ENCODE measurements around the gene PRLHR. TPM values are rescaled to one million over a fixed set of nuclear protein-coding genes. Genes with fewer than 3 reads are reported as not detected.

PRLHR gene
- total RNA-seq, 3 donors from 2014 or later: not detected

DNA sequence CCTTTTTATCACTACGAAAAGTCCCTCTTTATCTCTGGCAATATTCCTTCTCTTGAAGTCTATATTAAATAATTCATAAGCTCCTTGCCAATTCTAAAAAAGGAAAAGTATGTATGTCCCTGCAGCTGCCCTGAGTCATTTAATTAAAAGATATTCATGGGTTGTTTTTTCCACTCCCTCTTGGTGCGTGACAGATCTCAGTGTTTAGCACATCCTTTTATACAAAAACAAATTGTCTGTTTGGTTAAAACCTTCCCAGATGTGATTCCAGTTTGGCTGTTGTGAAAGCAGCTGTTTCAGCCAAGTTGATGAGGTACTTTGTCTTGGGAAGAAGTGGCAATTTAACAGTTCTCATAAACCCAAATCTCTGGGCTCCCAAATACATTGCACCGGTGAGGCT lies 33.8 kb upstream of the PRLHR start:
- Histone ChIP-seq H3K27me3 (peaks cover 0 to 3% of the 10 kb centered on the region in 2 donors), H3K4me3 (no peak overlapping the region), H3K36me3 (no peaks in the 10 kb centered on the region), H3K27ac (peak overlapping the region; percentile 35 to 52), H3K4me1 (no peaks in the 10 kb centered on the region), H3K9me3 (no peaks in the 10 kb centered on the region)
- intact Hi-C loops (cut with DNase I; ENCODE audit: low total_unique reads): no loop called here
- DNase-seq (ENCODE audit: low spot score in 2 of 2): no peak
- TF ChIP-seq POLR2AphosphoS5 (IDR thresholded peaks at IDR 0.05): no peak
- no peak for TF ChIP-seq POLR2A (IDR thresholded peaks at IDR 0.05)
- no peak for TF ChIP-seq CTCF (IDR thresholded peaks at IDR 0.05)

- peaks cover 0 to 3% of the 10 kb centered on the region in 2 donors for H3K27me3 ChIP-seq
- H3K27ac ChIP-seq: no peak overlapping the region
- no peaks in the 10 kb centered on the region for H3K9me3 ChIP-seq
- no peaks in the 10 kb centered on the region for H3K36me3 ChIP-seq
- TF ChIP-seq CTCF (IDR thresholded peaks at IDR 0.05) (no peak), POLR2AphosphoS5 (IDR thresholded peaks at IDR 0.05) (no peak), POLR2A (IDR thresholded peaks at IDR 0.05) (no peak)
- no peak for DNase-seq (ENCODE audit: low spot score in 2 of 2)
- no peak overlapping the region for H3K4me3 ChIP-seq
- intact Hi-C loops (cut with DNase I; ENCODE audit: low total_unique reads): no loop called here
- no peaks in the 10 kb centered on the region for H3K4me1 ChIP-seq
Observed at GRCh38 chr10:118628397-118628796, 32.9 kb upstream of the PRLHR start.

GRCh38 chr10:118626953-118627352 lies 31.5 kb upstream of the PRLHR start:
- H3K4me1 ChIP-seq: no peaks in the 10 kb centered on the region
- H3K9me3 ChIP-seq: no peaks in the 10 kb centered on the region
- intact Hi-C loops (cut with DNase I; ENCODE audit: low total_unique reads): no loop called here
- no peak for DNase-seq (ENCODE audit: low spot score in 2 of 2)
- TF ChIP-seq POLR2A (IDR thresholded peaks at IDR 0.05) (no peak), POLR2AphosphoS5 (IDR thresholded peaks at IDR 0.05) (no peak), CTCF (IDR thresholded peaks at IDR 0.05) (no peak)
- no peak overlapping the region for H3K27ac ChIP-seq
- no peaks in the 10 kb centered on the region for H3K27me3 ChIP-seq
- H3K4me3 ChIP-seq: no peak overlapping the region
- H3K36me3 ChIP-seq: no peaks in the 10 kb centered on the region

DNA sequence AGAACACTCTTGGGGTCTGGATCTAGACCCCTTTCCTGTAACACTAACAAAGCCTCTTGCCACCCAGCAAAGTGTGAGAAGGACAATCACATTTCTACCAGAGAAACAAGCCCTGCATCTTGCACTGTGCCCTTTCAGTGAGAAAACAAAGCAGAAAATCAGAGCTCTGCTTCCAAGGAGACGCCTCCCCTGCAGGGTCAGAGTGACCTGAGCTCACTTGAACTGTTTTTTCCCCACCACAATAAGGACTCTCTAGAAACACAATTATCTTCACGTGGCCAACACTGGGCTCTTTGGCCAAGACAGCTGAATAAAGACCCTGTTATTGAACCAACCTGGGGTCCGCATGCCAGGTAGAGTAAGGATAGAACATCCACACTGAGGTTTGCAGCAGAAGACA lies 30.1 kb upstream of the PRLHR start:
- H3K27me3 ChIP-seq: no peaks in the 10 kb centered on the region
- H3K9me3 ChIP-seq: no peaks in the 10 kb centered on the region
- no peak for DNase-seq (ENCODE audit: low spot score in 2 of 2)
- no peak overlapping the region for H3K4me3 ChIP-seq
- no peaks in the 10 kb centered on the region for H3K4me1 ChIP-seq
- H3K36me3 ChIP-seq: no peaks in the 10 kb centered on the region
- TF ChIP-seq POLR2AphosphoS5 (IDR thresholded peaks at IDR 0.05) (no peak), CTCF (IDR thresholded peaks at IDR 0.05) (no peak), POLR2A (IDR thresholded peaks at IDR 0.05) (no peak)
- H3K27ac ChIP-seq: no peak overlapping the region
- intact Hi-C loops (cut with DNase I; ENCODE audit: low total_unique reads): no loop called here

DNA sequence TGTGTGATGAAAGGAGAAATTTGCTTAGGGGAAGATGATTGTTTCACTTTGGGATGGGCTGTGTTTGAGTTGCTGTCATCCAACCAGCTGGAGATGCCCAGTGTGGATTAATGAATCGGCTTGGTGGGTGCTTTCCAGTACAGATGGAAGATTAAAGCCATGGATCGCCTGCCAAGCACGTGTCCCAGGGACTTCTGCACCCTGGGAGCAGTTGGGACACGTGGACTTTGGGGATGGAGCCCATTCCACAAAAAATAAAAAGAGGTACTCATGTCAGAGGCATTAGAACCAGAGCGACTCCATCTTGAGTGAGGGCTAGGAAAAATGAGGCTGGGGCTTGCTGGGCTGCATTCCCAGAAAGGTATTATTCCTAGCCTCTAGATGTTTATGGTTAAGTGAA lies 29.3 kb upstream of the PRLHR start:
- no peak for DNase-seq (ENCODE audit: low spot score in 2 of 2)
- intact Hi-C loops (cut with DNase I; ENCODE audit: low total_unique reads): no loop called here
- Histone ChIP-seq H3K27ac (no peak overlapping the region), H3K9me3 (no peaks in the 10 kb centered on the region), H3K4me3 (no peak overlapping the region), H3K36me3 (no peaks in the 10 kb centered on the region), H3K4me1 (no peaks in the 10 kb centered on the region), H3K27me3 (no peaks in the 10 kb centered on the region)
- TF ChIP-seq CTCF (IDR thresholded peaks at IDR 0.05): no peak
- TF ChIP-seq POLR2A (IDR thresholded peaks at IDR 0.05): no peak
- TF ChIP-seq POLR2AphosphoS5 (IDR thresholded peaks at IDR 0.05): no peak

All from breast epithelium (tissue), 4 donors.